Hepatocyte (in vitro differentiated cells): ENCODE measurements around the gene CBY1. TPM values are rescaled to one million over a fixed set of nuclear protein-coding genes. Genes with fewer than 3 reads are reported as not detected.

ENCODE experiments used
- DNase-seq: peaks from one replicate; pipeline ENCODE4 v3.0.0-alpha.2; 2016; ENCODE audit warnings: low spot score
- H2AFZ ChIP-seq: fragments of 200-600 bp; sonication (generic); 2 replicates; pipeline ENCODE4 v1.6.0; 2016; ENCODE audit warnings: antibody characterized with exemption, mild to moderate bottlenecking
- H3K27ac ChIP-seq: fragments of 200-600 bp; sonication (generic); 2 replicates; pipeline ENCODE4 v1.5.1; 2016; ENCODE audit warnings: mild to moderate bottlenecking
- H3K27me3 ChIP-seq: fragments of 200-600 bp; sonication (generic); 2 replicates; pipeline ENCODE4 v1.6.1; 2016
- H3K36me3 ChIP-seq: fragments of 200-600 bp; sonication (generic); replicated peaks from 2 replicates; pipeline ENCODE4 v1.5.1; 2016; ENCODE audit warnings: low read depth; ENCODE audit not compliant: insufficient read depth
- H3K4me1 ChIP-seq: fragments of 200-600 bp; sonication (generic); 2 replicates; pipeline ENCODE4 v1.5.1; 2016; ENCODE audit warnings: mild to moderate bottlenecking, moderate library complexity; ENCODE audit not compliant: insufficient read depth
- H3K4me2 ChIP-seq: fragments of 200-600 bp; sonication (generic); 2 replicates; pipeline ENCODE4 v1.6.0; 2016
- H3K4me3 ChIP-seq: fragments of 200-600 bp; sonication (generic); 2 replicates; pipeline ENCODE4 v1.5.1; 2016; ENCODE audit warnings: mild to moderate bottlenecking
- H3K79me2 ChIP-seq: fragments of 200-600 bp; sonication (generic); 2 replicates; pipeline ENCODE4 v1.6.0; 2017; ENCODE audit warnings: mild to moderate bottlenecking
- H3K9me2 ChIP-seq: fragments of 200-600 bp; sonication (generic); replicated peaks from 2 replicates; pipeline ENCODE4 v1.6.0; 2017; ENCODE audit warnings: mild to moderate bottlenecking; ENCODE audit not compliant: insufficient read depth
- H3K9me3 ChIP-seq: fragments of 200-600 bp; sonication (generic); 2 replicates; pipeline ENCODE4 v1.5.1; 2016; ENCODE audit warnings: low read depth, mild to moderate bottlenecking
- H4K20me1 ChIP-seq: fragments of 200-600 bp; sonication (generic); 2 replicates; pipeline ENCODE4 v1.6.0; 2016; ENCODE audit warnings: mild to moderate bottlenecking; ENCODE audit not compliant: insufficient read depth, poor library complexity, severe bottlenecking
- EZH2 ChIP-seq: fragments of 200-600 bp; sonication (generic); IDR thresholded peaks from 2 replicates; pipeline ENCODE4 v1.6.1; 2016; ENCODE audit warnings: antibody characterized with exemption, mild to moderate bottlenecking, borderline replicate concordance
- EZH2phosphoT487 ChIP-seq: fragments of 200-600 bp; sonication (generic); IDR thresholded peaks from one replicate; pipeline ENCODE4 v1.6.1; 2018; ENCODE audit warnings: antibody characterized with exemption, mild to moderate bottlenecking, low read depth, moderate library complexity; ENCODE audit not compliant: unreplicated experiment, severe bottlenecking
- WGBS: methylation state at CpG from one replicate; pipeline ENCODE4 v1.1.6; 2016; ENCODE audit warnings: low lambda C conversion rate; ENCODE audit errors: missing lambda C conversion rate; 5-methylcytosine and 5-hydroxymethylcytosine counted together
- polyA plus RNA-seq: library from polyadenylated mRNA; unstranded; fragments of >200 nt; fragmentation: Nextera tagmentation; extraction: Ambion mirVana; gene quantifications from 2 replicates; pipeline ENCODE4 v1.2.1, GENCODE V29; 2016
- total RNA-seq: library from RNA; depleted of rRNA; stranded (reverse); fragments of >200 nt; gene quantifications from 2 replicates; pipeline ENCODE4 v1.2.3, GENCODE V29; 2014
- TF ChIP-seq, protein P1 (sequence below): fragments of 200-600 bp; sonication (generic); IDR thresholded peaks from 2 replicates; pipeline ENCODE4 v1.5.1; 2016; ENCODE audit warnings: antibody characterized with exemption, mild to moderate bottlenecking; ENCODE audit not compliant: poor library complexity

Gene CBY1
- total and polyA plus RNA-seq, 2 experiments from 2014 or later, result 19.7 to 35.8 TPM

DNA sequence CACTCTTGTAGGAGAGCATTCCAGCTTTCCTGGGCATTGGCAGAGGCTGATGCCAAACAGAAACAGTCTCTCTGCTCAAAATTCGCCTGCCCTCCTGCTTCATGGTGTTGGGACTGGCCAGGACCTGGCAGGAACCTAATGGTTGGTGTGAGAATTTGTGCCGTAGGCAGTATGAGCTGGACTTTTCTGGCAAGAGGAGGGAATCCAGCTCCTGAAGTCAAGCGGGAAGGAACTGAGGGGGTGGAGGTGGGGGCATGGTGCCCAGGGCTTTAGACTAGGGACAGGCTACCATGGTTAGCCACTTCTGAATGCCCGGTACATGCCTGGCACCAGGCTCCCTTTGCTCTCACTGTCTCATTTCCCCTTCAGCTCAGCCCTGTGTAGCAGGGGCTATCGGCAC lies 18.4 kb downstream of the CBY1 start:
- Histone ChIP-seq H4K20me1 (no peaks in the 10 kb centered on the region), H3K4me1 (no peaks in the 10 kb centered on the region), H3K4me2 (no peak overlapping the region), H3K79me2 (no peaks in the 10 kb centered on the region), H3K9me3 (no peaks in the 10 kb centered on the region), H3K27me3 (no peaks in the 10 kb centered on the region), H3K4me3 (no peak overlapping the region), H3K36me3 (no peaks in the 10 kb centered on the region), H3K9me2 (no peaks in the 10 kb centered on the region), H3K27ac (no peak overlapping the region), H2AFZ (no peak overlapping the region)
- TF ChIP-seq EZH2 (no peak), EZH2phosphoT487 (no peak)
- TF ChIP-seq, protein P1, sequence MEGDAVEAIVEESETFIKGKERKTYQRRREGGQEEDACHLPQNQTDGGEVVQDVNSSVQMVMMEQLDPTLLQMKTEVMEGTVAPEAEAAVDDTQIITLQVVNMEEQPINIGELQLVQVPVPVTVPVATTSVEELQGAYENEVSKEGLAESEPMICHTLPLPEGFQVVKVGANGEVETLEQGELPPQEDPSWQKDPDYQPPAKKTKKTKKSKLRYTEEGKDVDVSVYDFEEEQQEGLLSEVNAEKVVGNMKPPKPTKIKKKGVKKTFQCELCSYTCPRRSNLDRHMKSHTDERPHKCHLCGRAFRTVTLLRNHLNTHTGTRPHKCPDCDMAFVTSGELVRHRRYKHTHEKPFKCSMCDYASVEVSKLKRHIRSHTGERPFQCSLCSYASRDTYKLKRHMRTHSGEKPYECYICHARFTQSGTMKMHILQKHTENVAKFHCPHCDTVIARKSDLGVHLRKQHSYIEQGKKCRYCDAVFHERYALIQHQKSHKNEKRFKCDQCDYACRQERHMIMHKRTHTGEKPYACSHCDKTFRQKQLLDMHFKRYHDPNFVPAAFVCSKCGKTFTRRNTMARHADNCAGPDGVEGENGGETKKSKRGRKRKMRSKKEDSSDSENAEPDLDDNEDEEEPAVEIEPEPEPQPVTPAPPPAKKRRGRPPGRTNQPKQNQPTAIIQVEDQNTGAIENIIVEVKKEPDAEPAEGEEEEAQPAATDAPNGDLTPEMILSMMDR, result no peak
- 98% methylated on average over 5 of the region's 5 CpGs for WGBS
- DNase-seq, result no peak

DNA sequence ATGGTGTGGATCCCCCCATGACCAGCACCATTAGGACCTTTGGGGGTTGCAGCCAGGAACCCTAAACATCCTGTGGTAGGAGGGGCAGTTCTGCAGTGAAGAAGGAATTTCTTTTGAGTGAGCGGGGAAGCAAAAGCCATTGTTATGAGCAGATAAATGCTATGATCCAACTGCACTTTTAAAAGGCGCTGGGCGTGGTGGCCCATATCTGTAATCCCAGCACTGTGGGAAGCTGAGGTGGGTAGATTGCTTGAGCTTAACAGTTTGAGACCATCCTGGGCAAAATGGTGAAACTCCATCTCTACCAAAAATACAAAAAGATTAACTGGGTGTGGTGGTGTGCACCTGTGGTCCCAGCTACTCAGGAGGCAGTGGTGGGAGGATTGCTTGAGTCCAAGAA lies 19.4 kb downstream of the CBY1 start:
- Histone ChIP-seq H3K9me2 (no peaks in the 10 kb centered on the region), H3K36me3 (no peaks in the 10 kb centered on the region), H2AFZ (no peak overlapping the region), H3K4me1 (no peaks in the 10 kb centered on the region), H3K27me3 (no peaks in the 10 kb centered on the region), H3K27ac (no peak overlapping the region), H3K9me3 (no peaks in the 10 kb centered on the region), H3K4me2 (no peak overlapping the region), H3K79me2 (no peaks in the 10 kb centered on the region), H3K4me3 (no peak overlapping the region), H4K20me1 (no peaks in the 10 kb centered on the region)
- TF ChIP-seq EZH2, result no peak
- TF ChIP-seq, protein P1, result no peak
- no peak for TF ChIP-seq EZH2phosphoT487
- WGBS, result 93% methylated on average over 3 of the region's 3 CpGs
- no peak for DNase-seq

DNA sequence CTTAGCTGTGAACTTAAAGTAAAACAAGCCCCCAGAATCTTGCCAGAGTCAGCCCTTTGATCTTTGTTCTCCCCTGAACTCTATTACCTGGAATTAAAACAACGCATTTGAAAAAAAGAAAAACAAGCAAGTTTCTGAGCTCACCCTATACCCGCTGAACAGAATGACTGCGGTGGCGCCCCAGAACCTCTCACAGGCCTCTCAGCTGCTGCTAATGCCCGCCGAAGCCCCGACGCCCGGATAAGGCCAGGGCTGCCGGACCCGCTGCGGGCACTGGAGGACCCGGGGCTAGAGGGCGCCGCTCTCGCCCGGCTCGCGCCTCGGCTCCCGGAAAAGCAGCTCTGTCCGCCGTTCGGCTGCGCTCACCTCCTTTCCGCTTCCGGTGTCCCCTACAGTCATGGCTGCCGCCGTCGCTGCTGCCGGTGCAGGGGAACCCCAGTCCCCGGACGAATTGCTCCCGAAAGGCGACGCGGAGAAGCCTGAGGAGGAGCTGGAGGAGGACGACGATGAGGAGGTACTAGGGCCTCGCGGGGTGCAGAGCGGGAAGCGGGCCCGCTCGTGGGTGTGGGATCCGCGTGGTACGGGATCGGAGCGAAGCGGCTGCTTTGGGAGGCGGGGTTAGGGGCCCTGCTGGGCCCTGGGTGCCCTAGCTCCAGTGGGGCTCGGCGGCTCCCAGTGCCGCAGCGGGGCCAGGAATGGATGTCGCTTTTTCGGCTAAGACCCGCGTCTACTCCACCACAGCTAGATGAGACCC lies 25.3 kb downstream of the CBY1 start, which contains the start of gene TOMM22:
Gene TOMM22 (plus strand): TSS at position 376 of the 754 bp plus-strand sequence. CDS start 22 bp downstream, at position 398.
- peak within 1 kb of the TSS; percentile 78 for H3K27ac ChIP-seq
- peak; percentile 95 for DNase-seq
- peak within 1 kb of the TSS; percentile 71 for H2AFZ ChIP-seq
- no peaks in the 10 kb centered on the region for H3K9me2 ChIP-seq
- peaks cover 4% of the 10 kb centered on the region for H3K36me3 ChIP-seq
- no peaks in the 10 kb centered on the region for H3K27me3 ChIP-seq
- peak within 1 kb of the TSS; percentile 96 for H3K4me2 ChIP-seq
- no peaks in the 10 kb centered on the region for H3K9me3 ChIP-seq
- WGBS, result under 1% methylated on average over 60 of the region's 60 CpGs
- no peak for TF ChIP-seq EZH2
- TF ChIP-seq, protein P1, result peak; percentile 89
- no peak for TF ChIP-seq EZH2phosphoT487
- peak within 1 kb of the TSS; percentile 96 for H3K4me3 ChIP-seq
- H4K20me1 ChIP-seq, result no peaks in the 10 kb centered on the region
- peaks cover 17% of the 10 kb centered on the region for H3K79me2 ChIP-seq
- H3K4me1 ChIP-seq, result peaks cover 4% of the 10 kb centered on the region
